GM21619 (cell line): Measurements from ENCODE around the gene CBY1.

Experiments
- ATAC-seq: cut with Tn5 transposase; IDR thresholded peaks from one replicate; pipeline ENCODE4 v1.9.1; 2021; ENCODE audit not compliant: unreplicated experiment

The CBY1 gene

DNA sequence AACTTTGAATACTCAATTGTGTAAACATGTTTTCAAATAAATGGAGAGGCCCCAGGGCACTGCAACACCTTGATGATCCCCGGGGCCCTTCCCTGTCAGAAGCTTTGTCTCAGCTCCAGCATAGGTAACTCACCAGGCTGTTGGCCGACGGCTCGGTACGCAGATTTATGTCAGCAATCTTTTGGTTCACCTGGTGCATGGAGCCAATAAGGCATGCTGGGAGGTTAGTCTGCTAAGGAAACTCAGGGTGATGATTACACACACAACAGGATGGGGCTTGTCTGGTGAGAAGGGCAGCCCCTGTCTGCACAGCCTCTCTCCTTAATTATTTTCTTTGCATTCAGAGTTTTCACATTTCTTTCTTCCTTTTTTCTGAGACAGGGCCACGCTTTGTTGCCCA is 11.0 kb upstream of the CBY1 start:
- no peak for ATAC-seq

- ATAC-seq = no peak
Measured at GRCh38 chr22:38649841-38650522, 6.5 kb upstream of the CBY1 start.

GRCh38 chr22:38652859-38653258 is 3.6 kb upstream of the CBY1 start:
- no peak for ATAC-seq

DNA sequence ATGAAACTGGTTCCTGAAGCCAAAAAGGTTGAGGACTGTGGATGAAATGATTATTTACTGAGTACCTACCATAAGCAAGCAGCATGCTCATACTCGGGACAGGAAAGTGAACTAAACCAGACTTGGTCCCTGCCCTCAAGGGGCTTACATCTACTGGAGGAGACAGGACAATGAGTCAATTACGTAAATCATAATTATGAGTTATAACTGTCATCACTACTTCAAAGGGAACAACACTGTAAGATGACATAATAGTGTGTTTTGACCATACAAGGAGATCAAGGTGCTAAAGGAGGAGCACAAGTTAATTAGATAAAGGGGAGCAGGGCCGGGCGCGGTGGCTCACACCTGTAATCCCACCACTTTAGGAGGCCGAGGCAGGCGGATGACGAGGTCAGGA is 2.7 kb upstream of the CBY1 start:
- ATAC-seq = no peak

GRCh38 chr22:38655519-38656255 is 751 bp upstream of the CBY1 start:
- ATAC-seq = peak; percentile 27

- no peak for ATAC-seq
Measured at GRCh38 chr22:38657045-38657909, 839 bp downstream of the CBY1 start.

GRCh38 chr22:38674888-38675287 is 18.4 kb downstream of the CBY1 start:
- ATAC-seq = no peak

- no peak for ATAC-seq
Measured at GRCh38 chr22:38675833-38676232, 19.4 kb downstream of the CBY1 start.

DNA sequence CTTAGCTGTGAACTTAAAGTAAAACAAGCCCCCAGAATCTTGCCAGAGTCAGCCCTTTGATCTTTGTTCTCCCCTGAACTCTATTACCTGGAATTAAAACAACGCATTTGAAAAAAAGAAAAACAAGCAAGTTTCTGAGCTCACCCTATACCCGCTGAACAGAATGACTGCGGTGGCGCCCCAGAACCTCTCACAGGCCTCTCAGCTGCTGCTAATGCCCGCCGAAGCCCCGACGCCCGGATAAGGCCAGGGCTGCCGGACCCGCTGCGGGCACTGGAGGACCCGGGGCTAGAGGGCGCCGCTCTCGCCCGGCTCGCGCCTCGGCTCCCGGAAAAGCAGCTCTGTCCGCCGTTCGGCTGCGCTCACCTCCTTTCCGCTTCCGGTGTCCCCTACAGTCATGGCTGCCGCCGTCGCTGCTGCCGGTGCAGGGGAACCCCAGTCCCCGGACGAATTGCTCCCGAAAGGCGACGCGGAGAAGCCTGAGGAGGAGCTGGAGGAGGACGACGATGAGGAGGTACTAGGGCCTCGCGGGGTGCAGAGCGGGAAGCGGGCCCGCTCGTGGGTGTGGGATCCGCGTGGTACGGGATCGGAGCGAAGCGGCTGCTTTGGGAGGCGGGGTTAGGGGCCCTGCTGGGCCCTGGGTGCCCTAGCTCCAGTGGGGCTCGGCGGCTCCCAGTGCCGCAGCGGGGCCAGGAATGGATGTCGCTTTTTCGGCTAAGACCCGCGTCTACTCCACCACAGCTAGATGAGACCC is 25.3 kb downstream of the CBY1 start, which contains the start of gene TOMM22:
Gene TOMM22 (plus strand): TSS at position 376 of the 754 bp plus-strand sequence. CDS start 22 bp downstream, at position 398.
- ATAC-seq = peak; percentile 89

DNA sequence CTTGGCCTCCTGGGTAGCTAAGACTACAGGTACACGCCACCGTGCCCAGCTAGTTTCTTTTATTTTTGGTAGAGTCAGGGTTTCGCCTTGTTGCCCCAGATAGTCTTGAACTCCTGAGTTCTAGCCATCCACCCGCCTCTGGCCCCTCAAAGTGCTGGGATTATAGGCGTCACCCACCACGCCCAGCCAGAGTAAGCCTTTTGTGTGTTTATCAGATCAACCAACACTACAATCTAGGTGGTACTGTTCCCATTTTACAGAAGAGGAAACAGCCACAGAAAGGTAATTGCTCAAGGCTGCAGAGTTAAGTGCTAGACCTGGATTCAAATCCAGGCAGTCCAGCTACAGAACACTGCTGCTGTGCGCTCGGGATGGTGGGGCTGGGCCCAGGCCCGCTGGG is 28.5 kb downstream of the CBY1 start:
- ATAC-seq = no peak

- no peak for ATAC-seq
Measured at GRCh38 chr22:38685761-38686160, 29.3 kb downstream of the CBY1 start.

DNA sequence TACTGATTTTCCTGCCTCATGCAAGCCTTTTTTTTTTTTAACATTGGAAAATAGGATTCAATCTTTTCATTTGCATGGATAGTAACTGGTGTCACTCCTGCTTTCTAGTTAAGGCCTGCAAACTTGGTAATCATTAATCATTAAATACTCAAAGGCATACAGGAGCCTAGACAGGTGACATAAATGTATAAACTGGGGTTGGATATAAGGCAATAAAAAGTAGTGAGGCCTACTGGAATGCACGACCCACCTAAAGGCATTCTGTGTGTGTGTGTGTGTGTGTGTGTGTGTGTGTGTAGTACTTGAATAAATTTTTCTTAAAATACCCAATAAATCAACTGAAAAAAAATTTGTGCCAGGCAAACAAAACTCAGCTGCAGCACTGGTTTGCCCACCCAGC is 33.2 kb downstream of the CBY1 start:
- ATAC-seq = no peak

DNA sequence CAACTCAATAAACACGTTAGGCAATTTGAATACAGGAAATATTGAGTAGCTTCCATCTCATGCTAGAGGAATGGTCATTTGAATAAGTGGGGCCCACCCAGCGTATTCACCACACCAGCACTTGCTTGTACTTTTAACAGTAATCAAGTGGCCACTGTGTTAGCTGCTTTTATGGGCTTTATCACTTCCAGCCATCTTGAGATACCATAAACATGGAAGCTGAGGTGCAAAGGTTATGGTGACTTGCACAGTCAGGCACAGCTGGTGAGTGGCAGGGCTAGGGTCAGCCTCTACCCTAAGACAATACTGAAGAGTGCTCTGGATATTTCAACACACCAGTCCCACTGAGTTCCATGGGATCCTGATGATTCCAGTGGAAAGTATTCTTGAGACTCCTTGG is 37.6 kb downstream of the CBY1 start:
- ATAC-seq = no peak

- no peak for ATAC-seq
Measured at GRCh38 chr22:38694940-38695339, 38.5 kb downstream of the CBY1 start.

GRCh38 chr22:38696606-38697424 is 40.4 kb downstream of the CBY1 start:
- no peak for ATAC-seq

GRCh38 chr22:38697425-38698089 is 41.1 kb downstream of the CBY1 start:
- ATAC-seq = no peak

DNA sequence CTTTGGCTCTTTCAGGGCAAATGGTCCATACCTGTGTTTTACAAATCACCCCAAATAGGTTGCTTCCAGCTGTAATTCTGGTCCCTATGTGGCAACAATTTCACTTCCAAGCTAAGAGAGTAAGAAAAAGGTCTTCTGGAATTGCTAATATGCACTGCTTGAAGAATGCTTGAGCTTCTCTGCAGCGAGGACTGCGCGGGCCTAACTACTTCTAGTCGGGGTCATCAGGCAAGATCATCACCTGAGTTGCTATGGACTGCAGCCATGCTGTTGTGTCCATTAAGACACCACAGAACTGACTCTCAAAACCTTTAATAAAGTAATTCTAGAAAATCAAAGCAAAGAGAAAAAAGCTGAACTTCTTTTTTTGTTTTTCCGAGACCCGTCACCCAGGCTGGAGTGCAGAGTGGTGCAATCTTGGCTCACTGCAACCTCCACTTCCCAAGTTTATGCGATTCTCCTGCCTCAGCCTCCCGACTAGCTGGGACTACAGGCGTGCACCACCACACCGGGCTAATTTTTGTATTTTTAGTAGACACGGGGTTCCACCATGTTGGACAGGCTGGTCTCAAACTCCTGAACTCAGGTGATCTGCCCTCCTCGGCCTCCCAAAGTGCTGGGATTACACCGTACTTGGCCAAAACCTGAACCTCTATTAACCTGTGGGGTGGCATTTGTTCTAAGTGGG is 42.1 kb downstream of the CBY1 start:
- ATAC-seq = no peak

DNA sequence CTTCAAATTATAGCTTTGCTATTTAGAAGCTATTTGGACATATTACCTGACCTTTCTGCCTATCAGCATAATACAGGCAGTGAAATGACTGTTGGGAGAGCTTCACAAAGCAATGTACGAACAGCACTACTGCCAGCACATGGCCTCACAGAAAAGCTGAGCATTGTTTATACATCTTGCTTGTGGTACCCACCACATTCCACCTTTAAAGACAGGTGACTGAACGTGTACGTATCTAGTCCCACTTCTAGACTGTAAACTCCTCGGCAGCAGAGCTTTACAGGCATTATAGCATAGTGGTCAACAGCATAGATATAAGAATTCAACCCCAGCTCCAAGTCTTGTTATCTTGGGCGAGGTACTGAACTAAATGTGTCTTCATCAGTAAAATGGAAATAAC is 42.7 kb downstream of the CBY1 start:
- ATAC-seq = no peak

DNA sequence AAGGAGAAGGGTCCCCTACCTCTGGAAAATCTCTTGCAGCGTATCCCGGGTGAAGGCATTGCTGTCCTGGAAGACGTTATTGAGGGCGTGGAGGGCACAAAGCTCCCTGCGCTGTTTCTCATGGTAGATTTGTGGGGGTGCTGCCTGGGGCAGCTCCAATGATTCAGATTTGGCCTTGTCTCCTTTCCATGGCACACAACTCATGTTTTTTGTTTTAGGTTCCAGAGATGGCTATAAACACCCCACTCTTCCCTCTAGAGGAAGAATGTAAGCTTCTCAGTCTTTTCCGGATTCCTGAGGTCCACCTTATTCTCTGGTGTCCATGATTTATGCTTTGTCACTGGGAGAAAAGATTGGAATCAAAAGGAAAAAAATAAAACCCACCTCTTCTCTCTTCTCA is 43.3 kb downstream of the CBY1 start:
- no peak for ATAC-seq
